Measurements from ENCODE around the gene CDC27. TPM values are rescaled to one million over a fixed set of nuclear protein-coding genes. Genes with fewer than 3 reads are reported as not detected.
"Not testable (repeated sequence)": the region's sequence is repeated elsewhere in the genome, so short reads cannot be mapped to it uniquely, and the experiment has no call there.

CDC27 gene
- total RNA-seq, 1 donor from 2014 or later = 167 TPM

GRCh38 chr17:47225436-47225858 lies 36.4 kb upstream of the CDC27 start:
- no peaks in the 10 kb centered on the region for H3K79me2 ChIP-seq (ENCODE audit: low read depth)
- Mint-ChIP-seq H3K27me3 (ENCODE audit: insufficient read depth, low read depth) (peaks cover 8% of the 10 kb centered on the region), H3K27ac (no peak overlapping the region), H3K4me3 (no peak overlapping the region), H3K4me1 (peaks cover 16% of the 10 kb centered on the region), H3K36me3 (no peaks in the 10 kb centered on the region), H3K9me3 (peaks cover 22% of the 10 kb centered on the region)
- H3K4me3 ChIP-seq = no peak overlapping the region
- H3K4me1 ChIP-seq = peaks cover 11% of the 10 kb centered on the region
- no peaks in the 10 kb centered on the region for H3F3A ChIP-seq (ENCODE audit: low read depth)
- no peak for TF ChIP-seq EZH2phosphoT487 (IDR thresholded peaks at IDR 0.05)
- no peak overlapping the region for H3K27ac ChIP-seq
- H3K9me3 ChIP-seq (ENCODE audit: low read depth) = no peaks in the 10 kb centered on the region
- H4K20me1 ChIP-seq (ENCODE audit: low read depth) = no peaks in the 10 kb centered on the region
- H3K27me3 ChIP-seq = peaks cover 5% of the 10 kb centered on the region
- DNase-seq (ENCODE audit: low spot score) = no peak
- no peaks in the 10 kb centered on the region for H3K36me3 ChIP-seq
- H2AFZ ChIP-seq (replicated peaks) = no peak overlapping the region
- no peak overlapping the region for H3K4me2 ChIP-seq
- H3K9ac ChIP-seq = no peak overlapping the region

GRCh38 chr17:47224966-47225365 lies 35.9 kb upstream of the CDC27 start:
- Mint-ChIP-seq H3K27me3 (ENCODE audit: insufficient read depth, low read depth) (peaks cover 6% of the 10 kb centered on the region), H3K4me3 (no peak overlapping the region), H3K36me3 (no peaks in the 10 kb centered on the region), H3K4me1 (peaks cover 16% of the 10 kb centered on the region), H3K27ac (no peak overlapping the region), H3K9me3 (peaks cover 22% of the 10 kb centered on the region)
- no peaks in the 10 kb centered on the region for H3K79me2 ChIP-seq (ENCODE audit: low read depth)
- H3K27ac ChIP-seq = no peak overlapping the region
- peaks cover under 1% of the 10 kb centered on the region for H3K27me3 ChIP-seq
- no peaks in the 10 kb centered on the region for H3K36me3 ChIP-seq
- TF ChIP-seq EZH2phosphoT487 (IDR thresholded peaks at IDR 0.05) (no peak), CTCF (IDR thresholded peaks at IDR 0.05) (no peak), EZH2 (IDR thresholded peaks at IDR 0.05) (no peak)
- no peak overlapping the region for H3K4me2 ChIP-seq
- H3K4me1 ChIP-seq = peaks cover 10% of the 10 kb centered on the region
- no peak for DNase-seq (ENCODE audit: low spot score)
- H2AFZ ChIP-seq (replicated peaks) = no peak overlapping the region
- no peaks in the 10 kb centered on the region for H3F3A ChIP-seq (ENCODE audit: low read depth)
- H3K4me3 ChIP-seq = no peak overlapping the region
- no peak overlapping the region for H3K9ac ChIP-seq
- no peaks in the 10 kb centered on the region for H4K20me1 ChIP-seq (ENCODE audit: low read depth)
- no peaks in the 10 kb centered on the region for H3K9me3 ChIP-seq (ENCODE audit: low read depth)

- H3K27me3 Mint-ChIP-seq (ENCODE audit: insufficient read depth, low read depth); H3K4me3 Mint-ChIP-seq: not testable (repeated sequence)
Observed at GRCh38 chr17:47224077-47224476, 35.0 kb upstream of the CDC27 start.

GRCh38 chr17:47223460-47223859 lies 34.4 kb upstream of the CDC27 start:
- Mint-ChIP-seq H3K4me1 (peaks cover 21% of the 10 kb centered on the region), H3K27me3 (ENCODE audit: insufficient read depth, low read depth) (peaks cover 4% of the 10 kb centered on the region), H3K9me3 (peaks cover 22% of the 10 kb centered on the region), H3K36me3 (no peaks in the 10 kb centered on the region), H3K4me3 (no peak overlapping the region), H3K27ac (no peak overlapping the region)
- Histone ChIP-seq H3K4me1 (peaks cover 9% of the 10 kb centered on the region), H3K36me3 (no peaks in the 10 kb centered on the region), H2AFZ (replicated peaks) (no peak overlapping the region), H3K9ac (no peak overlapping the region), H3K4me2 (no peak overlapping the region), H3F3A (ENCODE audit: low read depth) (no peaks in the 10 kb centered on the region), H3K79me2 (ENCODE audit: low read depth) (no peaks in the 10 kb centered on the region), H3K4me3 (no peak overlapping the region), H3K27me3 (no peaks in the 10 kb centered on the region), H3K9me3 (ENCODE audit: low read depth) (no peaks in the 10 kb centered on the region), H3K27ac (no peak overlapping the region), H4K20me1 (ENCODE audit: low read depth) (no peaks in the 10 kb centered on the region)
- no peak for DNase-seq (ENCODE audit: low spot score)
- no peak for TF ChIP-seq EZH2phosphoT487 (IDR thresholded peaks at IDR 0.05)
- no peak for TF ChIP-seq EZH2 (IDR thresholded peaks at IDR 0.05)
- TF ChIP-seq CTCF (IDR thresholded peaks at IDR 0.05) = no peak

More at GRCh38 chr17:47224077-47224476, 35.0 kb upstream of the CDC27 start:
- not testable (repeated sequence) for H3K36me3 Mint-ChIP-seq; H3K9ac ChIP-seq; H3K27ac ChIP-seq; H3K27me3 ChIP-seq; H3F3A ChIP-seq (ENCODE audit: low read depth); H3K4me2 ChIP-seq; H3K36me3 ChIP-seq; H4K20me1 ChIP-seq (ENCODE audit: low read depth); H3K9me3 ChIP-seq (ENCODE audit: low read depth); H3K4me3 ChIP-seq; DNase-seq (ENCODE audit: low spot score); H3K27ac Mint-ChIP-seq; H3K4me1 ChIP-seq; H3K79me2 ChIP-seq (ENCODE audit: low read depth); H2AFZ ChIP-seq (replicated peaks)
- Mint-ChIP-seq H3K9me3 (peaks cover 22% of the 10 kb centered on the region), H3K4me1 (peaks cover 21% of the 10 kb centered on the region)

Measured in neural progenitor cell (in vitro differentiated cells).